T-cell (primary cell): ENCODE results near the gene RIN3. TPM values are rescaled to one million over a fixed set of nuclear protein-coding genes. Genes with fewer than 3 reads are reported as not detected.

ENCODE experiments used
- ATAC-seq, 4 experiments: fragments of 200-7000 bp in 3 of 4; fragments of 150-1000 bp in 1 of 4; cut with Tn5 transposase; replicated peaks in 1 of 4; 1 replicate in 3 of 4; 2 replicates in 1 of 4; pipeline ENCODE4 v1.10.0; 2021; ENCODE audit warnings: moderate library complexity in 3 of 4, mild to moderate bottlenecking in 2 of 4, moderate number of reproducible peaks in 1 of 4
- CTCF ChIA-PET, 2 donors: fragments of 300-600 bp; sonication (Branson Sonifier 250); formaldehyde crosslinking; loops; one replicate each; lab custom pipeline; 2022; ENCODE audit warnings: antibody characterized with exemption in 2 of 2; lab: Charles Lee
- POLR2A ChIA-PET, 2 donors: fragments of 300-600 bp; sonication (Branson Sonifier 250); formaldehyde crosslinking; loops; one replicate each; lab custom pipeline; 2022; ENCODE audit warnings: antibody characterized with exemption in 2 of 2; lab: Charles Lee
- DNase-seq, 35 experiments: peaks; one replicate each; pipeline versions ENCODE4 v3.0.0 to v3.0.0-alpha.2; 2013 to 2023
- H3K27ac ChIP-seq: one replicate; pipeline ENCODE4 v1.5.1; 2013; ENCODE audit warnings: low read length
- H3K27me3 ChIP-seq, 2 experiments: replicated peaks in 1 of 2; 1 replicate in 1 of 2; 2 replicates in 1 of 2; pipeline versions ENCODE4 v1.6.1 to v1.7.0; 2013; ENCODE audit warnings: low read length in 1 of 2, mixed read lengths in 1 of 2; ENCODE audit not compliant: control insufficient read depth in 2 of 2, insufficient read depth in 2 of 2; ENCODE audit errors: extremely low read depth in 1 of 2
- H3K36me3 ChIP-seq, 2 donors: 1 replicate in 1 of 2; 2 replicates in 1 of 2; pipeline versions ENCODE4 v1.6.1 to v1.7.0; 2013; ENCODE audit warnings: low read length in 1 of 2; ENCODE audit not compliant: control insufficient read depth in 2 of 2, insufficient read depth in 1 of 2; ENCODE audit errors: extremely low read depth in 1 of 2
- H3K4me1 ChIP-seq, 2 experiments: 1 replicate in 1 of 2; 2 replicates in 1 of 2; pipeline versions ENCODE4 v1.6.1 to v1.7.0; 2013; ENCODE audit warnings: low read length in 2 of 2, mixed read lengths in 1 of 2; ENCODE audit not compliant: insufficient read depth in 2 of 2, control insufficient read depth in 1 of 2; ENCODE audit errors: extremely low read depth in 1 of 2
- H3K4me3 ChIP-seq, 2 donors: 1 replicate in 1 of 2; 2 replicates in 1 of 2; pipeline versions ENCODE4 v1.5.1 to v1.7.0; 2013; ENCODE audit warnings: mild to moderate bottlenecking in 2 of 2, low read length in 1 of 2, moderate library complexity in 1 of 2; ENCODE audit not compliant: control insufficient read depth in 1 of 2; ENCODE audit errors: extremely low read depth in 1 of 2
- H3K9me3 ChIP-seq: 2 replicates; pipeline ENCODE4 v1.7.0; 2013
- H3K27ac Mint-ChIP-seq, 2 donors: one replicate each; pipeline ENCODE4 v1.8.0; 2020 to 2021; ENCODE audit warnings: mild to moderate bottlenecking in 2 of 2, mixed read lengths in 2 of 2
- H3K27me3 Mint-ChIP-seq, 2 donors: one replicate each; pipeline ENCODE4 v1.8.0; 2021 to 2022; ENCODE audit warnings: mixed read lengths in 2 of 2
- H3K36me3 Mint-ChIP-seq: one replicate; pipeline ENCODE4 v1.8.0; 2021; ENCODE audit warnings: mixed read lengths
- H3K4me1 Mint-ChIP-seq, 3 donors: one replicate each; pipeline ENCODE4 v1.8.0; 2020 to 2022; ENCODE audit warnings: mixed read lengths in 3 of 3, mild to moderate bottlenecking in 1 of 3
- H3K4me3 Mint-ChIP-seq, 3 donors: one replicate each; pipeline ENCODE4 v1.8.0; 2020 to 2022; ENCODE audit warnings: mild to moderate bottlenecking in 3 of 3, mixed read lengths in 3 of 3, moderate library complexity in 3 of 3
- H3K9me3 Mint-ChIP-seq, 3 donors: one replicate each; pipeline ENCODE4 v1.8.0; 2020 to 2022; ENCODE audit warnings: mixed read lengths in 3 of 3
- WGBS: methylation state at CpG from one replicate; pipeline ENCODE4 v1.1.5; 2013; ENCODE audit warnings: missing lambda C conversion rate; ENCODE audit not compliant: insufficient coverage; 5-methylcytosine and 5-hydroxymethylcytosine counted together
- total RNA-seq, 35 experiments: library from RNA in 6 of 35; stranded (reverse) in 6 of 35; fragments of 120-200 nt in 1 of 35; gene quantifications; one replicate each; pipeline versions ENCODE4 v1.2.1 to v1.2.4 and lab custom pipeline; 2013 to 2026

Gene RIN3
- total RNA-seq, 5 donors from 2014 or later (not counting 1 experiment from before 2014, with no cell fraction given): 89.9 to 107 (median 97.0) TPM

GRCh38 chr14:92584816-92585215 lies 71.2 kb downstream of the RIN3 start:
- no peak overlapping the region for H3K4me3 ChIP-seq
- peaks cover 70 to 99% of the 10 kb centered on the region in 2 experiments for H3K4me1 ChIP-seq
- H3K9me3 ChIP-seq: no peaks in the 10 kb centered on the region
- Mint-ChIP-seq H3K4me1 (peaks cover 91 to 95% (median 94%) of the 10 kb centered on the region in 3 donors), H3K36me3 (peaks cover 14% of the 10 kb centered on the region), H3K27ac (peak overlapping the region; percentile 95 to 96), H3K9me3 (peaks cover 0 to 6% (median 0%) of the 10 kb centered on the region in 3 donors), H3K4me3 (peak overlapping the region in 1 of 3 donors; percentile 69), H3K27me3 (no peaks in the 10 kb centered on the region)
- ChIA-PET CTCF (interaction anchor here in 1 of 2 donors (2.1 kb wide), 1 partner anchor 8 kb away, joined by 9 read pairs; no protein-coding TSS in a partner anchor), POLR2A (no interaction called here)
- H3K36me3 ChIP-seq: peaks cover 3 to 5% of the 10 kb centered on the region in 2 donors
- WGBS: 100% methylated on average over 3 of the region's 6 CpGs
- peak overlapping the region; percentile 92 for H3K27ac ChIP-seq
- DNase-seq (peak in 5 of 35 experiments; percentile 13 to 38 (median 18)), ATAC-seq (no peak)
- no peaks in the 10 kb centered on the region for H3K27me3 ChIP-seq

GRCh38 chr14:92585981-92586937 lies 72.7 kb downstream of the RIN3 start:
- H3K27ac Mint-ChIP-seq: peak overlapping the region; percentile 95 to 96
- H3K36me3 Mint-ChIP-seq: peaks cover 17% of the 10 kb centered on the region
- DNase-seq: peak in 17 of 35 experiments; percentile 17 to 80 (median 41)
- no peaks in the 10 kb centered on the region for H3K9me3 ChIP-seq
- ChIA-PET POLR2A (interaction anchor here in 1 of 2 donors (0.6 to 1.0 kb wide), 3 partner anchors 9 to 465 kb away, joined by 3 to 4 read pairs (median 3); partner anchors contain the start of genes CPSF2 and NDUFB1), CTCF (interaction anchor here (0.6 to 2.1 kb wide), 8 partner anchors 9 to 196 kb away, joined by 3 to 12 read pairs (median 3); no protein-coding TSS in a partner anchor)
- ATAC-seq: peak; percentile 84 to 91 (median 88)
- peak overlapping the region; percentile 2 to 23 for H3K4me3 ChIP-seq
- no peaks in the 10 kb centered on the region for H3K27me3 Mint-ChIP-seq
- H3K4me1 Mint-ChIP-seq: peaks cover 93 to 97% (median 96%) of the 10 kb centered on the region in 3 donors
- 14% methylated on average over 1 of the region's 9 CpGs for WGBS
- H3K36me3 ChIP-seq: peaks cover 0 to 4% of the 10 kb centered on the region in 2 donors
- peaks cover 2 to 12% (median 6%) of the 10 kb centered on the region in 3 donors for H3K9me3 Mint-ChIP-seq
- peak overlapping the region; percentile 92 for H3K27ac ChIP-seq
- H3K27me3 ChIP-seq: no peaks in the 10 kb centered on the region
- H3K4me1 ChIP-seq: peaks cover 80 to 95% of the 10 kb centered on the region in 2 experiments
- H3K4me3 Mint-ChIP-seq: peak overlapping the region; percentile 62 to 72 (median 69)

- ATAC-seq: peak in 3 of 4 experiments; percentile 37 to 59 (median 56)
- Histone ChIP-seq H3K9me3 (no peaks in the 10 kb centered on the region), H3K27ac (peak overlapping the region; percentile 92), H3K27me3 (no peaks in the 10 kb centered on the region), H3K4me3 (peak overlapping the region in 1 of 2 donors; percentile 7), H3K4me1 (peaks cover 76 to 86% of the 10 kb centered on the region in 2 experiments), H3K36me3 (peaks cover 0 to 4% of the 10 kb centered on the region in 2 donors)
- DNase-seq: peak in 4 of 35 experiments; percentile 13 to 62 (median 18)
- Mint-ChIP-seq H3K27ac (peak overlapping the region; percentile 95 to 96), H3K36me3 (peaks cover 22% of the 10 kb centered on the region), H3K4me3 (peak overlapping the region; percentile 62 to 72 (median 69)), H3K4me1 (peaks cover 93 to 95% (median 94%) of the 10 kb centered on the region in 3 donors), H3K9me3 (peaks cover 8 to 15% (median 12%) of the 10 kb centered on the region in 3 donors), H3K27me3 (no peaks in the 10 kb centered on the region)
- CTCF ChIA-PET: interaction anchor here in 1 of 2 donors (1.0 to 2.1 kb wide), 4 partner anchors 10 to 56 kb away, joined by 3 to 9 read pairs (median 4); no protein-coding TSS in a partner anchor
- POLR2A ChIA-PET: interaction anchor here (0.5 to 1.0 kb wide), 2 partner anchors 28 to 156 kb away, joined by 4 to 6 read pairs; no protein-coding TSS in a partner anchor
- 22% methylated on average over 7 of the region's 7 CpGs for whole genome bisulfite sequencing
Measured at GRCh38 chr14:92586963-92587699, 73.5 kb downstream of the RIN3 start.

- Histone ChIP-seq H3K36me3 (peaks cover 0 to 4% of the 10 kb centered on the region in 2 donors), H3K9me3 (no peaks in the 10 kb centered on the region), H3K4me1 (peaks cover 70 to 80% of the 10 kb centered on the region in 2 experiments), H3K27me3 (no peaks in the 10 kb centered on the region), H3K4me3 (no peak overlapping the region), H3K27ac (peak overlapping the region; percentile 92)
- peaks cover 22% of the 10 kb centered on the region for H3K36me3 Mint-ChIP-seq
- H3K4me3 Mint-ChIP-seq: peak overlapping the region in 1 of 3 donors; percentile 69
- WGBS: 80% methylated on average over 1 of the region's 2 CpGs
- H3K27me3 Mint-ChIP-seq: no peaks in the 10 kb centered on the region
- ChIA-PET POLR2A (no interaction called here), CTCF (interaction anchor here in 1 of 2 donors (1.2 kb wide), 1 partner anchor 38 kb away, joined by 3 read pairs; no protein-coding TSS in a partner anchor)
- H3K27ac Mint-ChIP-seq: peak overlapping the region; percentile 95 to 96
- H3K4me1 Mint-ChIP-seq: peaks cover 87 to 90% (median 88%) of the 10 kb centered on the region in 3 donors
- ATAC-seq (no peak), DNase-seq (no peak)
- peaks cover 8 to 15% (median 12%) of the 10 kb centered on the region in 3 donors for H3K9me3 Mint-ChIP-seq
Measured at GRCh38 chr14:92587700-92588085, 74.1 kb downstream of the RIN3 start.

DNA sequence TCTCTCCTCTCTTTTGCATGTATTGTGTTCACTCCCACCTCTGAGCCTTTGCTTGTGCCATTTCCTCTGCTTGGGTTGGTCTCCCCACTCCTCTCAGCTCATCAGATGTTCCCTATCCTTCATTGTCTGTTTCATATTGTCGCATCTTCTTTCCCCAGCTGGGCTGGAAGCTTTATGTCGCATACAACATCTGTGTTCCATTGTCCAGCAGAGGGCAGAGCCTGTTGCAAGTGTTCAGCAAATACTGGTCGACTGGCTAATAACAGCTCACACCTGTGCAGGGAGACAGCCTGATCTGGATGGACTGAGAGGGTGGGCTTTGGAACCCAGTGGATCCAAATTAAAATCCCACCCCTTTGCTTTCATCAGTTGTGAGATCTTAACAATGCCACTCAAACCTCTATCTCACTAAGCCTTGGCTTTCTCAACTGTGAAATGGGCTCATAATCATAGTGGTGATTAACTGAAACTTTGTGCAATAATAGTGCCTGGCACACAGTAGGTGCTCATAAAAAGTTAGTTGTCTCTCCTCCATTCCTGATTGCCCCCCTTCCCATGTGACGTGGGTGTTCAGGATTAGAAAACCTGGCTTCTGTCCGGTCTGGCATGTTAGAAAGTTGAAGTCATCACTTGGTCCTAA lies 75.8 kb downstream of the RIN3 start:
- POLR2A ChIA-PET: no interaction called here
- H3K36me3 ChIP-seq: peaks cover 0 to 1% of the 10 kb centered on the region in 2 donors
- Mint-ChIP-seq H3K27me3 (no peaks in the 10 kb centered on the region), H3K36me3 (peaks cover 15% of the 10 kb centered on the region), H3K9me3 (peaks cover 8 to 12% (median 8%) of the 10 kb centered on the region in 3 donors), H3K27ac (peak overlapping the region; percentile 73 to 74), H3K4me1 (peaks cover 72 to 74% (median 73%) of the 10 kb centered on the region in 3 donors), H3K4me3 (peak overlapping the region in 1 of 3 donors; percentile 2)
- no peaks in the 10 kb centered on the region for H3K27me3 ChIP-seq
- DNase-seq (peak in 1 of 35 experiments; percentile 32), ATAC-seq (no peak)
- WGBS: 97% methylated on average over 3 of the region's 5 CpGs
- H3K4me1 ChIP-seq: peaks cover 63 to 64% of the 10 kb centered on the region in 2 experiments
- no peaks in the 10 kb centered on the region for H3K9me3 ChIP-seq
- H3K4me3 ChIP-seq: no peak overlapping the region
- CTCF ChIA-PET: no interaction called here
- no peak overlapping the region for H3K27ac ChIP-seq
